Stimulated activated CD8-positive, alpha-beta memory T cell treated with anti-CD3 and anti-CD28 coated beads, Interleukin-15, amount 100 ng/mL, for 24 hours (primary cell): ENCODE results near the gene TNS3.

ENCODE experiments used
- DNase-seq: peaks from one replicate; pipeline ENCODE4 v3.0.0-alpha.2; 2020; ENCODE audit warnings: low read depth

The TNS3 gene

DNA sequence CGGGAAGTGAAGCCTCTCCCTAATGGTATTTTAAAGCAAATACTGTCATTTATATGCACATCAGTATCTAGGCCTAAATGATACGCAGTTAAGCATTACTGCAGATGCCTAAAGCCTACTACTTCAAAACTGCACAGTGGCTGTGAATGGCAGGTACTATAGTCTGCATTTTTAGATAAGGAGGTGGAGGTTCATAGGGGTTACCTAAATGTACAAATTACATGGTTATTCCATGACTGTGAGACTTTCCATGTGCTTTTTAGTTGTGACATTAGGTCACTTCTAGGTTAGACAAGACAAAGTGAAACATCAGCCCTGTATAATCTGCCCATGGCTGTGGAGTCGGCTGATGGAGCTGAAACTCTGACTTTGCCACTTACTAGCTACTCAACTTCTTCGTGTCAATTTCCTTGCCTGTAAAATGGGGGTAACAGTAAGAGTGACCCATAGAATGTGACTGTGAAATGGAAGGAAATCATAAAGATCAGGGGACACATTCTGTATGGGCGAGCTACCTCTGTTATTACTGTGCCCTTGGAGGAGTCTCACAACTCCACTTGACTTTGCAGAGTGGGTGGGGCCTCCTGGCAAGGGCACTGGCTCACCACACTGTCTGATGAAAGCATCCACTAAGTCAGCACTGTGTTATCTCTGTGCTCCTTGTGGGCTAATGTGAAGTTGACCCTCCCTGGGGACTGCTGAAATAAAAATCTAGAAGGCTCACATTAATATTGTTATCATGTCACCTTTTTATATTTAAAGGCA, 239.4 kb downstream of the TNS3 start:
- no peak for DNase-seq

DNA sequence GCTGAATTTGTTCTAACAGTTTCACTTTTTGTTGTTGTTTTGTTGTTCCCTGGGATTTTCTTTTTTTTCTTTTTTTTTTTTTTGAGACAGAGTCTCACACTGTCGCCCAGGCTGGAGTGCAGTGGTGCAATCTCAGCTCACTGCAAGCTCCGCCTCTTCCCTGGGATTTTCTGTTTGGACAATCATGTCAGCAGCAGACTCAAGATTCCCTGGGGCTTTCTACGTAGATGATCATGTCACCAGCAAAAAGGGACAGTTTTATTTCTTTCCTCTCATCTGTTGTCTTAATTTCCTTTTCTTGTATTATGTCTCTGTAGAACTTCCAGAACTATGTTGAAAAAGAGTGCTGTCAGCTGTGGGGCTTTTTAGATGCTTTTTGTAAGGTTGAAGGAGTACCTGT, 241.4 kb downstream of the TNS3 start:
- no peak for DNase-seq

DNA sequence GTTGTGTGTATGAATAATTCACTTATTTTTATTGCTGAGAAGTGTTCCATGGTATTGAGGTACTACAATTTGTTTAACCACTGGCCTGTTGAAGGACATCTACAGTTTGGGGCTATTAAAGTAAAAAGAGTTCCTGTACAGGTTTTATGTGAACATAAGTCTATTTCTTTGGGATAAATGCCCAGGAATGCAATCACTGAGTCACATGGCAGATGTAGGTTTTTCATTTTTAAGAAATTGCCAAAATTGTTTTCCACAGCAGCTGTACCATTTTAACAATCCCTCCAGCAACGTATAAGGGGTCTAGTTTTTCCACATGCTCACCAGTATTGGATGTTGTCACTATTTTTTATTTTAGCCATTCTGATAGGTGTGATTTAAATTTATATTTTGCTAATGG, 243.9 kb downstream of the TNS3 start:
- no peak for DNase-seq

- no peak for DNase-seq
Measured at GRCh38 chr7:47337531-47337930, 244.4 kb downstream of the TNS3 start.

- no peak for DNase-seq
Measured at GRCh38 chr7:47336472-47337425, 245.2 kb downstream of the TNS3 start.

- no peak for DNase-seq
Measured at GRCh38 chr7:47335557-47336471, 246.1 kb downstream of the TNS3 start.

GRCh38 chr7:47335071-47335470, 246.8 kb downstream of the TNS3 start:
- DNase-seq = no peak

DNA sequence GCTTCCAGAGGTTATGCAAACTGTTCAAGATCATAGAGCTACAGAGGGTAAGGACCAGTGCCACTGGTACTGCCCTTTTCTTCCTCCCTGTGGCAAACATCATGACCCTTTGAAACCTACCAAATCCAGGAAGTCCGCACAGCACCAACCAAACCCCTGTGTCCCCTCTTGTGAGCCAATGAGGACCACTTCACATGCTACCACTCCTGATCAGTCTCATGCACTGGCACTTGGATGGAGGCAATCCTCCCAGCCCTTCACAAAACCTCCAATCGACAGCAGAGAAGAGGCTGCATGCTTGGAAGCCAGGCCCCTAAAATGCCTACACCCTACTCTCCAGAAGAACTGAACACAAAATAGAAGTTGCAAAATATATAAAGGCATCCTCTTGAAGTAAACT, 248.0 kb downstream of the TNS3 start:
- no peak for DNase-seq

DNA sequence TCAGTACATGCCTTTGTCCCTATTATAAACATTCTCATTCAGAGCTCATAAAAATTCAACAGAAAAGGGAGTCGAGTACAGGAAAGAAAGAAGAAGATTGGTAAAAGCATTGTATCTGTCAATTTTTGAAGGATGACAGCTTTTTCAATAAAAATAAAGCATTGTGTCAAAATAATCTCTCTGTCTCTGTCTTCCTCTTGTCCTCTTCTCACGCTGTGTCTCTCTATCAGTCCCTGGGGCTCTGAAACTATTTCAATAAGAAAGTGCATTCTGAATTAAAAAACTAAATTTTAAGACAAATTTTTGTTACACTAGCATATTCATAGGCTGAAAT, 248.4 kb downstream of the TNS3 start:
- no peak for DNase-seq

- DNase-seq = no peak
Measured at GRCh38 chr7:47332681-47333553, 249.0 kb downstream of the TNS3 start.

GRCh38 chr7:47332213-47332612, 249.7 kb downstream of the TNS3 start:
- no peak for DNase-seq

GRCh38 chr7:47331179-47331565, 250.7 kb downstream of the TNS3 start:
- no peak for DNase-seq

- no peak for DNase-seq
Measured at GRCh38 chr7:47330561-47331178, 251.2 kb downstream of the TNS3 start.

DNA sequence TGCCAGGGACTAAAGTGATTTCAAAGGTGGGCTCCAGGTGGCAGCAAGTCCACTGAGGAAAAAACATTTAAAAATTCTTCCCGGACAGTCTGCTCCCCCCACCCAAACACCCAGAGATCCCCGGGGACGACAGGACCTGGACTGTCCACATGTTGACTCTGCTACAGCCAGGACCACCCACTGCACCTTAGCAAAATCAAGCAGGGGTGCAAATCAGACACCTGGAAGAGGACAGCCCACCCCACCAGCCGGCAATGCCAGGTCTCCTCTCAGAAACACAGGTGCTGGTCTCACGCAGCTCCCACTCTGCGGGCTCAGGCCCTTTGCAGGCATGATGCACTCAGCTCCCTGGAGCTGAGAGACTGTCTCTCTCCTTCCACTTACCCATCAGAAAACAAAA, 251.9 kb downstream of the TNS3 start:
- DNase-seq = no peak

- DNase-seq = no peak
Measured at GRCh38 chr7:47329320-47329926, 252.5 kb downstream of the TNS3 start.

GRCh38 chr7:47328392-47329319, 253.3 kb downstream of the TNS3 start:
- DNase-seq = no peak

- DNase-seq = no peak
Measured at GRCh38 chr7:47327698-47328391, 254.1 kb downstream of the TNS3 start.

DNA sequence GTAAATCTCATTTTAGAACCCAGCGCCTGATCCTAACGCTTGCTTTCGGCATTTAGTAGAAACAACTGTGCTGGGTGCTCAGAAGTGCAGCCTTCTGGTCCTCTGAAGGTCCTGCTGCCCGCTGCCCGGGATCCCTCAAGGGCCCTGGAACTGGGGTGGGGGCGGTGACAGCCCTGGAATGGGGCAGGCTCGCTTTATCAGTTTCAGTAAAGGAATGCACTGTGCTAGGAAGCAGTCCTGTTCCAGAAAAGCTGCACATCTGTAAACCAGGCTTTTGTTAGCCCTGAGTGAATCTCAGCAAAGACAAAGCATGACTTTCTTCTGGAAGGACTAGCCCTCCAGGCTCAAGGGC, 254.6 kb downstream of the TNS3 start:
- DNase-seq = no peak

- no peak for DNase-seq
Measured at GRCh38 chr7:47326808-47327207, 255.1 kb downstream of the TNS3 start.
